Measurements from ENCODE around the gene AADAC. TPM values are rescaled to one million over a fixed set of nuclear protein-coding genes. Genes with fewer than 3 reads are reported as not detected.
"Not testable (repeated sequence)": the region's sequence is repeated elsewhere in the genome, so short reads cannot be mapped to it uniquely, and the experiment has no call there.

The AADAC gene
- total RNA-seq, 2 experiments from 2014 or later = not detected

DNA sequence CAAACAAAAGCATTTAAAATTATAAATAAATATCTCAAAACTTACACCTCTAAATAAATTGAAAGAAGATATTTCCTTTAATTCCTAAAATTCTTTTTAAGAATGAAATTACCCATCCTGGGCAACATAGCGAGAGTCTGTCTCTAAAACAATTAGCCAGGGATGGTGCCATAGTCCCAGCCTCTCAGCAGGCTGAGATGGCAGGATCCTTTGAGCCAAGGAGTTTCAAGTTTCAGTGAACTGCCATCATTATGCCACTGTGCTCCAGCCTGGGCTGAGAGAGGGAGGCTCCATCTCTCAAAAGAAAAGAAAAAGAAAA is 25.4 kb downstream of the AADAC start:
- DNase-seq (no peak), ATAC-seq (no peak)
- H3K4me1 Mint-ChIP-seq (ENCODE audit: low read depth) = no peaks in the 10 kb centered on the region
- CTCF ChIA-PET = interaction anchor here (0.5 to 4.4 kb wide), 19 partner anchors 9 to 735 kb away, joined by 3 to 25 read pairs (median 4); no protein-coding TSS in a partner anchor
- no peaks in the 10 kb centered on the region for H3K36me3 Mint-ChIP-seq (ENCODE audit: low read depth)
- POLR2A ChIA-PET = no interaction called here
- H3K9me3 Mint-ChIP-seq (ENCODE audit: insufficient read depth) = no peaks in the 10 kb centered on the region
- peaks cover 28% of the 10 kb centered on the region for H3K27me3 Mint-ChIP-seq (ENCODE audit: low read depth)
- no peak overlapping the region for H3K4me3 Mint-ChIP-seq
- H3K27ac Mint-ChIP-seq = no peak overlapping the region

DNA sequence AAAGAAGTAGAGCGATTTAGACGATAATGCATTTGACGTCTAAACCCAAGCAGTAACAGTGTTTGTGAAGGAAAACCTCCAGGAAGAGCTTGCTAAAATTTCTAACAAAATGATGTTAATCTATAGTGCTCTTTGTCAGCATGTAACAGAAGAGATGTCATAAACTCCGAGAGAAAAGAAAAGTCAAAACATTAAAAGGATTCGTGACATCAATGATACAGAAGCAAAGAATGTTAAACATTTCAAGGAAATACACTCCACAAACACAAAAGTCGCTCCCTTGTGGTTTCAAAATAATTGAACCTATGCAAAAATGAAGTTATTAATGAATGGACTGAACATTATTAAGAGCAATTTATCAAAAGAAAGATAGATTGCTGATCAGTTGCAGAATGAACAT is 27.9 kb downstream of the AADAC start:
- no peak overlapping the region for H3K27ac Mint-ChIP-seq
- ChIA-PET CTCF (no interaction called here), POLR2A (no interaction called here)
- H3K4me3 Mint-ChIP-seq = no peak overlapping the region
- H3K36me3 Mint-ChIP-seq (ENCODE audit: low read depth) = no peaks in the 10 kb centered on the region
- ATAC-seq = no peak
- H3K27me3 Mint-ChIP-seq (ENCODE audit: low read depth) = peaks cover 24% of the 10 kb centered on the region
- DNase-seq = no peak
- H3K4me1 Mint-ChIP-seq (ENCODE audit: low read depth) = no peaks in the 10 kb centered on the region
- no peaks in the 10 kb centered on the region for H3K9me3 Mint-ChIP-seq (ENCODE audit: insufficient read depth)

DNA sequence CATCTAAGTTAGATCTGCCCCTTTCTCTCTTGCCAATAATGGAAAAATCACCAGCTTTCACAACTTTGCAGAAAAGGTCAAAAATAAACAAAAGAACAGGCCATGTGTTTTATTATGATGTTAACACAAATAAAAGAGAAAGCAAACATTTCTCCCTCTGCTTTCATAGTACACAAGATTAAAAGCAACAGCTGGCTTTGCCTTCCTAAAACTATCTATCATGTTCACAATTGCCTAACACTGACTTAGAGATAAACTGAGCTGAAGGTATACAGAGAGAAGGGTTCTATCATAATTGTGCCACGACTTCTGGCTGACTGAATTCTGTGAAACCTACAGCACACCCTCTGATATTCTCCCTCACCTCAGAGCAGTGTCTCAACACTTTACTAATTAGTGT is 29.4 kb downstream of the AADAC start:
- ChIA-PET CTCF (no interaction called here), POLR2A (no interaction called here)
- H3K4me1 Mint-ChIP-seq (ENCODE audit: low read depth) = no peaks in the 10 kb centered on the region
- H3K36me3 Mint-ChIP-seq (ENCODE audit: low read depth) = no peaks in the 10 kb centered on the region
- peaks cover 26% of the 10 kb centered on the region for H3K27me3 Mint-ChIP-seq (ENCODE audit: low read depth)
- H3K27ac Mint-ChIP-seq = no peak overlapping the region
- DNase-seq (no peak), ATAC-seq (no peak)
- H3K9me3 Mint-ChIP-seq (ENCODE audit: insufficient read depth) = no peaks in the 10 kb centered on the region
- no peak overlapping the region for H3K4me3 Mint-ChIP-seq

DNA sequence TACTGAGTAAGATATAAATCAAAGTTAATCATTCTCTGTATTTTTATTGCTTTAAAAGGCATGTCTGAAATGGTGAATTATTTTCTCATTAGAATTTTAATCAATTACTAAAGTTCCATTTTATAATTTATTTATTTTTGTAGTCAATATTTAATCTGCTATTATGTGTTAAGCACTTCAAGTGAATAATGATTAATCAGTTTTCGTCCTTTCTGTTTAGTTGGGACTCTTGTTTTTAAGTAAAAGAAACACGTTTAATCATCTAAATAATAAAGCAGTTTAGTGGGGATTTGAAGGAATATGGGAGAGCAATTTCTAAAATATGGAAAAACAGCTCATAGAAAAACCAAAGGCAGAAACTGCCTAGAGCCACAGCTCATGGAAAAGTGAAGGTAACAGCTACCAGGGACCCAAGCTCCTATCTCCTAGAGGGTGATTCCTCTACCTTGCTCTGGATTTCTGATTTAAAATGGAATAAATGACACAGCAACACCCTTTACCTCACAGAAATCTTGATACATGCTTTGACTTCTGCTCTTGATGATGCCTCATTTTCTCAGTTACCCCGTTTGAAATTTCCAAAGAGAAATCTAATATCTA is 31.5 kb downstream of the AADAC start:
- no peaks in the 10 kb centered on the region for H3K36me3 Mint-ChIP-seq (ENCODE audit: low read depth)
- no peak for ATAC-seq
- no peaks in the 10 kb centered on the region for H3K4me1 Mint-ChIP-seq (ENCODE audit: low read depth)
- POLR2A ChIA-PET = no interaction called here
- H3K4me3 Mint-ChIP-seq = no peak overlapping the region
- H3K27me3 Mint-ChIP-seq (ENCODE audit: low read depth) = peaks cover 27% of the 10 kb centered on the region
- H3K9me3 Mint-ChIP-seq (ENCODE audit: insufficient read depth) = no peaks in the 10 kb centered on the region
- CTCF ChIA-PET = no interaction called here
- no peak overlapping the region for H3K27ac Mint-ChIP-seq
- DNase-seq = no peak

DNA sequence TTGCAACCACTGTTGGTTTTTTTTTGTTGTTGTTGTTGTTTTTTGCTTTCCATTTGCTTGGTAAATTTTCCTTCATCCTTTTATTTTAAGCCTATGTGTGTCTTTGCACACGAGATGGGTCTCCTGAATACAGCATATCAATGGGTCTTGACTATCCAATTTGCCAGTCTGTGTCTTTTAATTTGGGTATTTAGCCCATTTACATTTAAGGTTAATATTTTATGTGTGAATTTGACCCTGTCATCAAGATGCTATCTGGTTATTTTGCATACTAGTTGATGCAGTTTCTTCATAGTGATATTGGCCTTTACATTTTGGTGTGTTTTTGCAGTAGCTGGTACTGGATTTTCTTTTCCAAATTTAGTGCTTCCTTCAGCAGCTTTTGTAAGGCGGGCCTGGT is 36.1 kb downstream of the AADAC start:
- ATAC-seq; H3K4me1 Mint-ChIP-seq (ENCODE audit: low read depth); H3K4me3 Mint-ChIP-seq; H3K9me3 Mint-ChIP-seq (ENCODE audit: insufficient read depth); H3K36me3 Mint-ChIP-seq (ENCODE audit: low read depth); DNase-seq; CTCF ChIA-PET; H3K27ac Mint-ChIP-seq; POLR2A ChIA-PET: not testable (repeated sequence)
- peaks cover 17% of the 10 kb centered on the region for H3K27me3 Mint-ChIP-seq (ENCODE audit: low read depth)

DNA sequence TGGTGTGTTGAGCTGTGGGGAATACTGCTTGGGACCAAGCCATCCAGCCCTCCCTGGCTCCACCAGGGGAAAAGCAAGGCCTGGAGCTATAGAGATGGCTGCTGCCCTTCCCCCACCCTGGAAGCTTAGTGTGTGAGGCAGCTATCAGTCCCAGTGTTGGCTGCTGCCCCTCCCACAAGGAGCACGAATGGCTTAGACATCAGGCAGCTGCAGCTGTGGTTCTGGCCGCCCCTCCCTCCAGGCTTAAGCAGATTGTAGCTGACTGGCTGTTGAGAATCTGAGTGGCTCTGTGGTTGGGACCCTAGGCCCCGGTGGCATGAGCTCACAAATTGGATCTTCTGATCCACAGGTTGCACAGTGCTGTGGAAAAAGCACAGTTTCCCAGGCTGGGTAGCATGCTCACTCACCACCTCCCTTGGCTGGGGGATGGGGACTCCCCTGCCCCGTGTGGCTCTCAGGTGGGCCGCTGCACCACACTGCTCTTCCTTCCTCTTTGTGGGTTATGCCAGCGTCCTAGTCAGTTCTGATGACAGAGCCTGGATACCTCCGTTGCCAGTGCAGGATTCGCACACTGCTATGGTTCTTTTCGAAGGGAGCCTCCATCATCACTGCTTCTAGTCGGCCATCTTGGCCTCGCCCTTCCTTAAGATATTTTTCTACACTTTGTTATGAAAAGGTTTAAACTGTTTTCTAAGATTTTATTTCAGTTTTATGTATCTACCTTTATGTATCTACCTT is 38.3 kb downstream of the AADAC start:
- Mint-ChIP-seq H3K36me3 (ENCODE audit: low read depth) (no peaks in the 10 kb centered on the region), H3K27me3 (ENCODE audit: low read depth) (peaks cover 12% of the 10 kb centered on the region)

DNA sequence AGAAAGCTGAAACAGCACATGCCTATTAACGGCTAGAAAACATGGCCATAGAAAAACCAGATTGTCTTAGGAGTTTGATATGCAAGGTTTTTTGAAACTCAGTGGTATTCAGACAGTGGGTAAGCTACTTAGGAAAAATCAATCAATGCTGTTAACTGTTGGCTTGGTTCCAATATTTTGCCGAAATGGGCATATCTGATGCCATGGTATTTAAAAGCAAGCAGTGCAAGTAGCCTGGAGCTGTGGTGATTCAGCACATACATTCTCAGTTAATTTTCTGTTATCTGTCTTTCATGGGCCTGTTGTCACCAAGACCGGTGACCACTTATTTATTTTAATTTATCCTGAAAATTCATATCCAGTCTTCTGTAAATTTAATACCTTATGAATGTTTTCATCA is 42.2 kb downstream of the AADAC start:
- no peaks in the 10 kb centered on the region for H3K36me3 Mint-ChIP-seq (ENCODE audit: low read depth)
- CTCF ChIA-PET = no interaction called here
- no peak for DNase-seq
- no peaks in the 10 kb centered on the region for H3K9me3 Mint-ChIP-seq (ENCODE audit: insufficient read depth)
- peaks cover 10% of the 10 kb centered on the region for H3K27me3 Mint-ChIP-seq (ENCODE audit: low read depth)
- H3K27ac Mint-ChIP-seq = no peak overlapping the region
- no peak for ATAC-seq
- peaks cover 3% of the 10 kb centered on the region for H3K4me1 Mint-ChIP-seq (ENCODE audit: low read depth)
- POLR2A ChIA-PET = no interaction called here
- H3K4me3 Mint-ChIP-seq = no peak overlapping the region

More for the DNA sequence above, 38.3 kb downstream of the AADAC start:
- DNase-seq = no peak
- H3K9me3 Mint-ChIP-seq (ENCODE audit: insufficient read depth) = no peaks in the 10 kb centered on the region
- CTCF ChIA-PET = no interaction called here
- POLR2A ChIA-PET = no interaction called here
- no peak overlapping the region for H3K4me3 Mint-ChIP-seq
- ATAC-seq = no peak
- H3K4me1 Mint-ChIP-seq (ENCODE audit: low read depth) = peaks cover 3% of the 10 kb centered on the region
- H3K27ac Mint-ChIP-seq = no peak overlapping the region

DNA sequence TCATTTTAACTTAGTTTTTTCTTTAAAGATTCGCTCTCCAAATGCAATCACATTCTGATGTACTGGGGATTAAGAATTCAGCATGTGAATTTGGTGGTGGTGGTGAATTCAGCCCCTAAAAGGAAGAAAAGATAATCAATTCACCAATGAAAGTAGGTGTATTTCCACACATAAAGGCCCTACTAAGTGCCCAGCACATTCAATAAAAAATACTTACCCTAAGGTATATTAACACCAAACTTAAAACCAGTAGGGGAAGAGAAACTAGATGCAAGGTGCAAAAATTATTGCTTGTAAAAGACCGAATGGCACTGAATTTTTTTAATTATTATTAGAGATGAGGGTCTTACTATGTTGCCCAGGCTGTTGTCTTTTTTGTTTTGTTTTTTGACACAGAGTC is 42.7 kb downstream of the AADAC start:
- CTCF ChIA-PET = no interaction called here
- no peak overlapping the region for H3K27ac Mint-ChIP-seq
- POLR2A ChIA-PET = no interaction called here
- H3K4me3 Mint-ChIP-seq = no peak overlapping the region
- DNase-seq (no peak), ATAC-seq (no peak)
- no peaks in the 10 kb centered on the region for H3K36me3 Mint-ChIP-seq (ENCODE audit: low read depth)
- H3K4me1 Mint-ChIP-seq (ENCODE audit: low read depth) = peaks cover 3% of the 10 kb centered on the region
- peaks cover 10% of the 10 kb centered on the region for H3K27me3 Mint-ChIP-seq (ENCODE audit: low read depth)
- no peaks in the 10 kb centered on the region for H3K9me3 Mint-ChIP-seq (ENCODE audit: insufficient read depth)

DNA sequence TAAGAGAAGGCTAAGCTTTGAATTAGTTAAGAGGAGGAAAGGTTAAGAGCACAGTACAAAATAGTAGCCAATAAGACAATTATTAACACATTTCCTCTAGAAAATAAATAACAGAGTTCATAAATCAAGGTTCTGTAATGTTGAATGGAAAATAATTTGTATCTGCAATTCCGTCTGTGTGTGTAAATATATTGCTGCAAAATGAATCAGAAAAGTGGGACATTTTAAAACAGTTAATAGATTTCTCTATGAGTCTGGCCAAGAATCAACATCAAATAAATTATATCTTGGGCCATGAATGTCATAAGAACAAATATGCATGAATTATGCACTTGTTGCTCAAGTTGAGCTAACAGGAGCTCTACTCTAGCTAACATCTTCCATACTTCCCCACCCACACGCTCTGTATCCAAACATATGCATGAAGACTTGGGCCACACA is 45.3 kb downstream of the AADAC start:
- ChIA-PET POLR2A (no interaction called here), CTCF (no interaction called here)
- ATAC-seq (no peak), DNase-seq (no peak)
- no peaks in the 10 kb centered on the region for H3K4me1 Mint-ChIP-seq (ENCODE audit: low read depth)
- H3K9me3 Mint-ChIP-seq (ENCODE audit: insufficient read depth) = no peaks in the 10 kb centered on the region
- H3K4me3 Mint-ChIP-seq = no peak overlapping the region
- peaks cover 10% of the 10 kb centered on the region for H3K27me3 Mint-ChIP-seq (ENCODE audit: low read depth)
- no peaks in the 10 kb centered on the region for H3K36me3 Mint-ChIP-seq (ENCODE audit: low read depth)
- H3K27ac Mint-ChIP-seq = no peak overlapping the region

DNA sequence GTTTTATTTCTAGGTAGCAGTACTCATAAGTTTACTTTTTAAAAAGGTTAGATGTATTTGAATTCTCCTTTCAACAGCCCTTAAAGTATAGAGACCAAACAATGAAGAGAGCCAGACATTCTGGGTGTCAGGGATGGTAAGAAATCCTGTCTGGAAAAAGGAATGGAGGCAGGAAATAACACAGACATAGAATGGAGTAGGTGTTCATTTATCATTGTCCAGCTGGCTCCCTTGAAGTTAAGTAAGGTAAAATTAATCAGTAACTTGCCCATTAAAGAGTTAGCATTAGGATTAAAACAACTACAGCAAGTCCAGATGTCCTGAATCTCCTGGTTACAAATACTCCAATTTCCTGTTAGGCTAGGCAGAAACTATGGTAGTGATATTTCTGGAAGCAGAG is 46.0 kb downstream of the AADAC start:
- no peaks in the 10 kb centered on the region for H3K4me1 Mint-ChIP-seq (ENCODE audit: low read depth)
- H3K4me3 Mint-ChIP-seq = no peak overlapping the region
- no peaks in the 10 kb centered on the region for H3K36me3 Mint-ChIP-seq (ENCODE audit: low read depth)
- H3K27ac Mint-ChIP-seq = no peak overlapping the region
- peaks cover 10% of the 10 kb centered on the region for H3K27me3 Mint-ChIP-seq (ENCODE audit: low read depth)
- DNase-seq (no peak), ATAC-seq (no peak)
- no peaks in the 10 kb centered on the region for H3K9me3 Mint-ChIP-seq (ENCODE audit: insufficient read depth)
- CTCF ChIA-PET = interaction anchor here (1.6 kb wide), 1 partner anchor 59 kb away, joined by 4 read pairs; no protein-coding TSS in a partner anchor
- POLR2A ChIA-PET = no interaction called here

DNA sequence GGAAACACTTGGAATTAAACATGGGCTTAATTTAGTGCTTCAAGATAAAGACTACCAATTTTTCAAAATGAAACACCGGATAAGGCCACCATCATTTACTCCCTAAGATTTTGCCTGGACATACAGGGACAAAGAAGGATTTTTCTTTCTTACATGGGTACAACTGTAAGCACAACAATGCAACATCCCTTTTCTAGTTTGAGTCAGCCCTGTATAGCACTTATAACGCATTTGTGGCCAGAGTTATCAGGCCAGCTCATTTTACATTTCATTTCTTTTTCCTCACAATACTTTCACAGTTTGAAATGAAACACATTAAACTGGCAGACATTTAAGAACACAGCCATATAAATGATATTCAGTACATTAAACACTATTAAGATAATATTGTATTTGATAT is 49.7 kb downstream of the AADAC start:
- peaks cover 3% of the 10 kb centered on the region for H3K27me3 Mint-ChIP-seq (ENCODE audit: low read depth)
- no peak for ATAC-seq
- H3K4me1 Mint-ChIP-seq (ENCODE audit: low read depth) = no peaks in the 10 kb centered on the region
- CTCF ChIA-PET = interaction anchor here (1.4 kb wide), 1 partner anchor 25 kb away, joined by 4 read pairs; no protein-coding TSS in a partner anchor
- no peaks in the 10 kb centered on the region for H3K9me3 Mint-ChIP-seq (ENCODE audit: insufficient read depth)
- POLR2A ChIA-PET = no interaction called here
- no peak for DNase-seq
- no peak overlapping the region for H3K27ac Mint-ChIP-seq
- no peak overlapping the region for H3K4me3 Mint-ChIP-seq
- no peaks in the 10 kb centered on the region for H3K36me3 Mint-ChIP-seq (ENCODE audit: low read depth)

DNA sequence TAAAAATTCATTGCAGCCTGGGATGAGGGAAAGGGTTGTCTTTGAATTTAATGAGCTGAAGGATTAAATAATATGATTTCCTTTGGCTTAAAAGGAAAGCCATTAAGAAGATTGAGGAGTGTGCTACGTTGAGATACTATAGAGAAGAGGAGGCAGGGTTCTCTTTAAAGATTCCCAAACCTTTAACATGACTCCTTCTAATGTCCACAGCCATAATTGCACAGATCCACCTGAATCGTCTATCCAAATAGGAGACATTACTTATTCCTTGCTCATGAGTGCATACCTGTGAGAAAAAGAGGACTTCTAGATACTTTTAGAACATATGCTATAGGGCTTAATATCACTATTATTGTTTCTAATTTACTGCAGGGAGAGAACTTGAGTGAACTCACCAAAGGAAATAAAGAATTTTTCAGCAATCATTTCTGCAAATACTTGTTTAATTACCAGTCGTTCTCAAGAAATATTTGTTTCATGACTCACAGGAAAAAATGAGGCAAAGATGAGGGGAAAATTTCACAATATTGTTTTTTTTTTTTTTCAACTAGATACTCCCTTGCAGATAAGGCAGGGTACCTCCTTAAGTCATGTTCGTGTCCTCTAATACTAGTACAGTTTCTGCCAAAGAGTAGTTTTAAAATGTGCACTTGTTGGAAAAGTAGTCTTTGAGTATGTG is 50.6 kb downstream of the AADAC start:
- CTCF ChIA-PET = interaction anchor here (1.4 kb wide), 1 partner anchor 26 kb away, joined by 4 read pairs; no protein-coding TSS in a partner anchor
- POLR2A ChIA-PET = no interaction called here
- H3K4me3 Mint-ChIP-seq = no peak overlapping the region
- H3K36me3 Mint-ChIP-seq (ENCODE audit: low read depth) = no peaks in the 10 kb centered on the region
- no peak overlapping the region for H3K27ac Mint-ChIP-seq
- DNase-seq (no peak), ATAC-seq (no peak)
- no peaks in the 10 kb centered on the region for H3K9me3 Mint-ChIP-seq (ENCODE audit: insufficient read depth)
- H3K4me1 Mint-ChIP-seq (ENCODE audit: low read depth) = no peaks in the 10 kb centered on the region
- no peaks in the 10 kb centered on the region for H3K27me3 Mint-ChIP-seq (ENCODE audit: low read depth)
